HG03571 (cell line): ENCODE results near the gene KLRG1.

ENCODE experiments used
- ATAC-seq: cut with Tn5 transposase; IDR thresholded peaks from one replicate; pipeline ENCODE4 v1.9.1; 2021; ENCODE audit not compliant: unreplicated experiment

The KLRG1 gene

DNA sequence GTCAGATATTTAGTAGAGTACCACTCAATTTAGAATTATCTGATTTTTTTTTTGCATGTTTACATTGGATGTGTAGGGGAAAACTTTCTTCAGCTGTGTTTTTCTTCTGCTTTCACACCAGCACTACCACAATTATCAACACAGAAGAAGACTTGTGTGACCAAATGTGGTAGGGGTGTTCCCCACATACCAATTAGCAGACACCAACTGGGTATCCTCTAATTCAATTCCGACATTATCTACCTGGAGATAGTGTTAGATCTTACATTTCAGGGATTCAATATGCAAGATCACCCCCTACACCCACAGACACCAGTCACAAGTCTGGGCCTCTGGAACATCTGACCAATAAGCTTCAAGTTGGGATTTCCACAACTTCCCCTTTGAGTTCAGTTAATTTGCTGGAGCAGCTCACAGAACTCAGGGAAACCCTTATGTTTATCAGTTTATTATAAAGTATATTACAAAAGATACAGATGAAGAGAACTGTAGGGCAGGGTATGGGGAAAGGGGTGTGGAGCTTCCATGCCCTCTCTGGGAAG lies 4.1 kb upstream of the KLRG1 start:
- ATAC-seq = no peak

DNA sequence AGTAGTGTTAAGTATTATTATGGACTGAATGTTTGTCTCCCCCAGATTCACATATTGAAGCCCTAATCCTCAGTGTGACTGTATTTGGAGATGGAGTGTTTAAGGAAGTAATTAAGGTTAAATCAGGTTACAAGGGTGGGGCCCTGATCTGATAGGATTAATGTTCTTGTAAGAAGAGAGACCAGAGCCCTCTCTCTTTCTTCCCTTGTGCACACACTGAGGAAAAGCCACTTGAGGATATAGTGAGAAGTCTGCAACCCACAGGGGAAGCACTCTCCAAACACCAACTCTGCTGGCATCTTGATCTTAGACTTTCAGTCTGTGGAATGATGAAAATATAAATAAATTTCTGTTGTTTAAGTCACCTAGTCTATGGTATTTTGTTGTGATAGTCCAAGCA lies 2.2 kb upstream of the KLRG1 start:
- no peak for ATAC-seq

DNA sequence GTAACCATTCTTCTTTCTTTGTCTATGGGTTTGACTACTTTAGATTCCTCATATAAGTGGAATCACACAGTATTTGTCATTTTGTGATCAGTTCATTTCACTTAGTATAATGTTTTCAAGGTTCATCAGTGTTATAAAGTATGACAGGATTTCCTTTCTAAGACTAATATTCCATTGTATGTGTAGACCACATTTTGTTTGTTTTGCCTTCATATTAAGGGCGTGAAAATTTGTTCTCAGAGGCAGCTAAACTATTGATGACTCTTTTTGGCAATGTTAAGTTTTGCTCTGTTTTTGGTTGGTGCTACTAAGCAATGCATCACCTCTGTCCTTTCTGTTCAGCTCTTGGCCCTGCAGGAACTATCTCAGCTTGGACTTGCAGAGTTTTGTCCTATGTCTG lies 1.7 kb upstream of the KLRG1 start:
- ATAC-seq = no peak

DNA sequence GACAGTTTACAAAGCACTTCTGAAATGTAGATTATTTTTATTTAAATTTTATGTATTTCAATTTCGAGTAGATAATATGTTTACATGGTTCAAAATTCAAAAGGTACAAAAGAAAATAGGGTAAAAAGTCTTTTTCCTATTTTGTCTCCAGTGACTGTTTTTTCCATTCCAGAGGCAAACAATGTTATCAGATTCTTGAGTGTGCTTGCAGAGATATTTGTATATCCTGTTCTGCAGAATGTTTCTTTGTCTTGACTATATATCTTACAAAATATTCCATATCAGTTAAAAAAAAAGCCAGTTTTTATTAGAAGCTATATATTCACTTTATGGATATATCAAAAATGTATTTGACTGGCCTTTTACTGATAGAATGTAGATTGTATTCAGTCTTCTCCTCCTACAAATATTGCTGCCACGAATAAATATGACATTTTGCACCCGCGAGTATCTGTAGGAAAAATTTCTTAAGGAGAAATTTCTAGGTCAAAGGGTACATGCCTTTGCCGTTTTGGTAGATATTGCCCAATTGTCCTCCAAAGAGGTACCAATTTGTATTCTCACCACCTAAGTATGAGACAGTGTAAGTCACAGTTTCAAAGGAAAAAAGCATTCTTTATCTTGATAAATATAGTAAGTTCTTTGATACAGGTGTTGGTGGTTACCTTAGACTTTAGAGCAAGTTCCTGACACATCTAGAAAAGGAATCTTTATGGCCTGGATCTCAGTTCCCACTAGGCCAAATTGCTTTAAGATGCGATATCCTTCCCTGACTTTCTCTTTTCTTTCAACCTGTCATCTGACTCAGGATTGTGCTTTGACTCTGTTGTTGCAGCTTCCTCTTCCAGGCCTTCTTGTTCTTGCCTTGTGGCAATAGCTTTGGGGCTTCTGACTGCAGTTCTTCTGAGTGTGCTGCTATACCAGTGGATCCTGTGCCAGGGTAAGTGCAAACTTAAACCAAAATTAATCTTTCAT lies 2.3 kb downstream of the KLRG1 start:
- no peak for ATAC-seq

DNA sequence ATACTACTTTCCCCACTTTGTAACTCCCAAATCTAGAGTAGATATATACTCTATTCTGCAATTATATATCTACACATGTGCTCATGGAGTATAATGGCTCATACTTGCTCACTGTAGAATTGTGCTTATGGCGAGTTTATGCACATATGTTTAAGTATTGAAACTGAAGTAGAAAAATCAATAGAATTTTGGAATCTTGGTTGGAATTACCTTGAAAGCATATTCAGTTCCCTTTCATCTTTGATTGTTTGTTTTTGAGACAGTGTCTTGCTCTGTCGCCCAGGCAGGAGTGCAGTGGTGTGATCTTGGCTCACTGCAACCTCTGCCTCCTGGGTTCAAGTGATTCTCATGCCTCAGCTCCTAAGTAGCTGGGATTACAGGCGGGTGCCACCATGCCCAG lies 4.5 kb downstream of the KLRG1 start:
- ATAC-seq = no peak

DNA sequence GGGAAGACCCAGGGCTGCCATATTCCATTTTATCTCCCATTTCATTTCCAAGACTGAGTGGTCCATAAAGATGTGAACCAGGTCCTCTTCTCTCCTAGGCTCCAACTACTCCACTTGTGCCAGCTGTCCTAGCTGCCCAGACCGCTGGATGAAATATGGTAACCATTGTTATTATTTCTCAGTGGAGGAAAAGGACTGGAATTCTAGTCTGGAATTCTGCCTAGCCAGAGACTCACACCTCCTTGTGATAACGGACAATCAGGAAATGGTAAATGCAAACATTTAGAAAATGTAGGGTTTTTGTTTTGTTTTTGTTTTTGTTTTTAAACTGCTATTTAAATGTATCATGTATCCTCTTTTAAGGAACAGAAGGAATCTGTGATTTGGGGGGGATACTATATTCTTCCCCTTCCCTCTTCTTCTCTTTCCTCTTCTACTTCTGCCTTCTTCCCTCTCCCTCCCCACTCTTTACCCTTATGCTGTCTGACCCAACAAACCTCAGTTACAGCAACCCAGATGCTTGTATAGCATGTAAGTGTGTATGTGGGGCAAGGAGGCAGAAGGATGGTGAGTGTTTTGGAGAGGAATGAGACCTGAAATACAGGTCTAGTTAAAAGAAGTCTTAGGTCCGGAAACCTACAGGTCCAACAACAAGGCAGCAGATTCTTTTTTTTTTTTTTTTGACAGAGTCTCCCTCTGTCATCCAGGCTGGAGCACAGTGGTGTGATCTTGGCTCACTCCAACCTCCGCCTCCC lies 5.9 kb downstream of the KLRG1 start:
- no peak for ATAC-seq

DNA sequence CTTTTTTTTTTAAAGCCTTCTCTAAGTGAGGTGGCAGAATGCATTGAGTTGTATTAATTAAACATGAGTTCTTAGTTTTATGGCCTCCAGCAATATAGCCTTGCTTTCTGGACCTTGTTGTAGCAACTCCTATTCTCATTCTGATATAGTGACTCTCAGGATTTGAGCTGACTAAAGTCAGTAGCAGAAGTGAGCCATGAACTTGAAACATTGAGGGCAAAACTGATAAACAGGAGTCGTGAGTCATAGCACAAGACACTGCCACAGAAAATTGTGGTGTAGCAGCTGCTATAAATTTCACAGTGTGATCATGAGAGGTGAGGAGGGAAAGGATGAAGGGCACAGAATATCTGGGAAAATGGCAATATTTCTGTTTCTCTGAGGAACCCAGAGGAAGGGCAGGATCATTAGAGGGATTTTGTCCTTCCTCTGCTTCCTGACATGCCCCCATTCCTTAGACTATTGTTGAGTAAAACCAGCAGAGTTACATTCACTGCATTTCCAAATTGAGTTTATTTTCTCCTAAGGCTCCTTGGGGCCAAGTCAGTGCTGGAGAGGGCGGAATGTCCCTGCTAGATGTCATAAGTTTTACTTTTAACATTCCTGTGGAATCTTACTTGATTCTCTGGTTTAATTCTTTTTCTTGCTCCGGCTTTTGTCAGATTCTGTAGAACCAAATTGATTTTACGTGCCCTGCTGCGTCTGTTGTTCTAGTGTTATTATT lies 7.5 kb downstream of the KLRG1 start:
- peak; percentile 96 for ATAC-seq

DNA sequence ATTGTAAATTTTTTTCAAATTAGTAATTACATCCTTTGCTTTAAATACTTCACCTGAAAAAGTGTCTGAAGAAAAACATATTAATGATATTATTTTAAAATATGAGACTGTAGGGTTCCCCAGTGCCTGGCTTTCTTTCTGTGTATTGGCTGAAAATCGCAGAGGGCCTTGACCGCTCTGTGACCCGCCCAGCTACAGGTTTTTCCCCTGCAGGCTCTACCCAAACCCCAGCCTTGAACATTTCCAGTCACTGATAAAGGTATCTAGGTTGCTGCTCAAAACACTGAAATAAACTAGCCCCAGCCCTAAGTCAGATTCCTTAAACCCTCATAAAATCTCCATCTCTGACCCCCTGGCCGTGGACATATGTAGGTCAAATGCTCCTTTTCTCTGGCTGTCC lies 11.9 kb downstream of the KLRG1 start:
- ATAC-seq = no peak

DNA sequence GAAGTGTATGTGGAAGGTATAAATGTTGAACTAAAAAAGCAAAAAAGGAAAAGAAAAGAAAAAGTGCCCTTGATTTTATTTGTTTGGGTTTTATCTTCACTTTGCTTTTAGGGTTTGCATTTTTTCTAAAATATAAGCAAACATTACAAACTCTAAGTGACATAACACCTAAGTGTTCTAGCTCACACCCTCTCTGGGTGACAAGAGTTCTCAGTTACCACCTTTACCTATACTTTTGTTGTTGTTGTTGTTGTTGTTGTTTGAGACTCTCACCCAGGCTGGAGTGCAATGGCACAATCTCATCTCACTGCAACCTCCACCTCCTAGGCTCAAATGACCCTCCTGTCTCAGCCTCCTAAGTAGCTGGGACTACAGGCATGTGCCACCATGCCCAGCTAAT lies 13.0 kb downstream of the KLRG1 start:
- ATAC-seq = no peak

DNA sequence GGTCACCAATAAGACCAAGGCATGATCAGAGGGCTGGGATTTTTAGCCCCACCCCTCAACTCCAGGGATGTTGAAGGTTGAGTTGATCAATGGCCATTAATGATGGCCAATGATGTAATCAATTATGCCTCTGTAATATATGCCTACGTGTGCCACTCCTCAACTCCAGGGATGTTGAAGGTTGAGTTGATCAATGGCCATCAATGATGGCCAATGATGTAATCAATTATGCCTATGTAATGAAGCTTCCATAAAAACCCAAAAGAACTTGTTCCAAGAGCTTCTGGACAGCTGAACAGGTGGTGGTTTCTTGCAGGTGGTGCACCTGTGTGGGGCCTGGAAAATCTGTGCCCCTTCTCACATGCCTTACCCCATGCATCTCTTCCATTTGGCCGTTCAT lies 33.2 kb downstream of the KLRG1 start:
- no peak for ATAC-seq

DNA sequence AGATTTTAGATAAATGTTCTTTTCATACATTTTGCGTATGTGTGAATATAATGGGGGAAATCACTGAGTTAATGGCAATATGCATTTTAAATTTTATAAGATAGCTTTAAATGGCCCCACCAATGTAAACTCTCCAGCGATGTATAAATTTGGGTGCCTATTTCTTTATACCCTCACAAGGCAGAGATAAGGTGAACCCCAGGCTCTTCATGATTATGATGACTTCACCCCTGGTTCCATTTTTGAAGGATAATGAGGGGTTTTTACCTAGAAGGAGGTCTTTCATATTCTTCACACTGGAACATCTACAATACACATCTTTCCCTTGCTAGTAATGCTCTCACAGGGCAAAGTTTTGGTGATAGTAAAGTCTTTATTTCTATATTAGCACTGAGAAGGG lies 35.2 kb downstream of the KLRG1 start:
- no peak for ATAC-seq

DNA sequence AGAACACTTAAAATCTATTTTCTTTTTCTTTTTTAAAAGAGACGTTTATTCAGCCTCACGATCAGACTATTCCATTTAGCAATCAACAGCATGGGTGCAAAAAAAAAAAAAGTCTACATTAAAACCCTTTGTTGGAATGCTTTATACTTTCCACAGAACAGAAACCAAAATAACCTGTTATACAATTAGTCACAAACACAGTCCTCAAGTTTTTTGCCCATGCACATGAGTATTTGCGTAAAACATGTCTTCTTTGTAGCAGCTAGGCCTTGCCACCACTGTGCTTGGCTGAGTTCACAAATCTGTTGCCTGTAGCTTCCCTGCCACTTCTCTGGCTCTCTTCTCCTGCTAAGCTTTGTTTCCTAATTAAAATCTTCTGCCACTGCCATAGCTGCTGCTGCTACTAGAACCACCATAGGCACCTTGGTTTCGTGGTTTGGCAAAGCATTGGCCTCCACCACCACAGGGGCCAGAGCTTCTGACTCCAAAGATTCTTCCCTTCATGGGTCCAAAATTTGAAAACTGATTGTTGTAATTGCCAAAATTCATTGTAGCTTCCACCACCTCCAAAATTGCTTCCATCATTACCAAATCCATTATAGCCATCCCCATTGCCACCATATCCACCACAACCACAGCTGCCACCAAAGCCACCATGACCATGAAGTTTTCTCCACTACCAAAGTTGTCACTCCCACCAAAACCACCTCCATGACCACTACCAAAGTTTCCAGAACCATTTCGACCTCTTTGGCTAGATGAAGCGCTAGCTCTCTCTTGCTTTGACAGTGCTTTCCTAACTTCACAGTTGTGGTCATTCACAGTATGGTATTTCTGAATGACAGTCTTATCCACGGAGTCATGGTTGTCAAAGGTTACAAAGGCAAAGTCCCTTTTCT lies 38.1 kb downstream of the KLRG1 start:
- ATAC-seq = no peak

DNA sequence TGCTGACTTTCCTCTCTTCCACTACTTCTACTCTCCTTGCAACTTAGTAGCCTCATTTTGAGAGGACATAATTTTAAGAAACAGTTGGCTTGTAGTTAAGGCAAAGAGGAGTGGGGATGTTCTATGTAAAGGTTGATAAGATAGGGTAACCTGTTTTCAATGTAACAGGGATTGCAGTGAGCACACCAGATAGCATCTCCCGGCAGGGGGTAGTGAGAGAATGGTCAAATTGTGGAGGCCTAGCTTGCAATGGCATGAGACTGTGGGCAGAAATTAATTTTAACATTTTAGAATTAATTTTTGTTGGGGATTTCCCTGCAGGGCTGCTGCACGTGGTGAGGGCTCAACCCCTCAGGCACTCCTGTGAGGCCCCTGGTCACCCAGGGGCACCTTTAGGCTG lies 41.4 kb downstream of the KLRG1 start:
- ATAC-seq = no peak

DNA sequence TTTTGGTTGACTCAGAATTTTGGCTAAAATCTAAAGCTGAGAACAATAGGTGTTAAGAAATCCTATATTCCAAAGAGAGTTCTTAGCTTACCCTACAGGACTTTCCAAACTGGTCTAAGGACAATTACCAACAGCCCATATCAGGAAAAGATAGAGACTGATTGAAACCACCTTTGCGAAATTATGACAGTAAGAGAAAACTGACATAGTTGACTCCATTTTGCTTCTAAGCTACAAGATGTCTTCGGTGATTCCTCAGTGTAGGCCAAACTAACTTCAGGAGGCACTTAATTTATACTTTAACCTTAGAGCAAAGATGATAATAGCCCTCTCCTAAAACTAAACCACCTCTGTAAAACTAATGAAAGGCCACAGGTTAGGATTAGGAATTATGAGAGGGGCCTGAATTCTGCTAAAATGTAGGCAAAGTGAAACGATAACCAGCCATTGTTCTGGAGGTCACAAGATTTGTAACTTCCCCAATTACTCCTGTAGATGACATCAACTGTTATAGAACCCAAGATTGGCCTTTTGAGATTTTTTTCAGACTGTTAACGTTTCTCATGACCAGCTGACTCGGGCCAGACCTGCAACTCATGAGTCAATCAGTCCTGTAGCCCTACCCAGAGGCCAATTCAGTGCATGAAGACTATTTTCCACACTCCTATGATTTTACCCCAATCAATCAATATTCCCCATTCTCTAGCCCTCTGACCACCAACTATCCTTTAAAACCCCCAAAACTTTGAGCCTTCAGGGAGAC lies 43.0 kb downstream of the KLRG1 start:
- no peak for ATAC-seq

DNA sequence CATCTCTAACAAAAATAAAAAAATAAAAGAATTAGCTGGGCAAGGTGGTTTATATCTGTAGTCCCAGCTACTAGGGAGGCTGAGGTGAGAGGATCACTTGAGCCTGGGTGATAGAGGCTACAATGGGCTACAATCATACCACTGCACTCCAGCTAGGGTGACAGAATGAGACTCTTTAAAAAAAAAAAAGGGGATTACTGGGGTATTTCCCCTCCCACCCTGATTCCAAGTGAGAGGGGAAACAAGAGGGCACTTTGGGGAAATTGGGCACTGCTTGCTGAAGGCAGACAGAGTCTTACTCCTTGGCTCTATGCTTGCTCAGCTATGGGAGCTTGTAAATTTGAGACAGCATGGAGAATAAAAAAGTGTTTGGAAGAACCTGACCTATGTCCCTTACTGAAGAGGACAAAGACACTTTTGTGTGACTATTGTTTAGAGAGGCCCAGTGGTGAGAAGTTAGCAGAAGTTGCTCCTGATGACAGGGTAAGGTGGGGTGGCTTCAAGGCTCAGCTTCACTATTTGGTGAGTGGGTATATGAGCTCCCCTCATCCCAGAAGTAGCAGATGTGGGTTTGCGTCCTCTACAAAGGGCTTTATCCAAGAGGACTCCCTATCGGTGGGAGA lies 44.0 kb downstream of the KLRG1 start:
- ATAC-seq = no peak

DNA sequence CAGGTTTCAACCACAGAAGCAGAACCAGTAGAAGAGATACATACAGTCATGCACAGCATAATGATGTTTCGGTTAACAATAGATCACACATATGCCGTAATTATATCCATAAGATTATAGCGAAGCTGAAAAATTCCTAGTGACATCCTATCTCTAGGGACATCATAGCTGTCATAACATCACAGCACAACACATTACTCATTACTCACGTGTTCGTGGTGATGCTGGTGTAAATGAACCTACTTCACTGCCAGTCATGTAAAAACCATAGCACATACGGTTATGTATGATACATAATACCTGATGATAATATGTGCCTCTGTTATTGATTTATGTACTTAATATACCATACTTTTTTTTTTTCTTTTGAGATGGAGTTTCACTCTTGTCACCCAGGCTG lies 44.7 kb downstream of the KLRG1 start:
- no peak for ATAC-seq

DNA sequence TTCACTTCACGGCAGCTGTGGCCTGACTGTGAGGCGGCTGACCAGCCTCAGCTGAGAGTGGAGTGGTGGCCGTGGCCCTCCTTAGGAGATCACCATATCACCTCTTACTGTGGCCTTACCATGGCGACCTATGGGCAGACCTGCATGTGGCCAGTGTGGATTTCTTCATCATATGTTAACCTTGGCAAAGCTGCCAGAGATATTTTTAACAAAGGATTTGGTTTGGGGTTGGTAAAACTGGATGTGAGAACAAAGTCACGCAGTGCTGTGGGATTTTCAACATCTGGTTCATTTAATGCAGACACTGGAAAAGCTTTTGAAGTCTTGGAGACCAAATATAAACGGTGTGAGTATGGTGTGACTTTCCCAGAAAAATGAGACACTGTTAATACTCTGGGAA lies 46.9 kb downstream of the KLRG1 start:
- no peak for ATAC-seq

DNA sequence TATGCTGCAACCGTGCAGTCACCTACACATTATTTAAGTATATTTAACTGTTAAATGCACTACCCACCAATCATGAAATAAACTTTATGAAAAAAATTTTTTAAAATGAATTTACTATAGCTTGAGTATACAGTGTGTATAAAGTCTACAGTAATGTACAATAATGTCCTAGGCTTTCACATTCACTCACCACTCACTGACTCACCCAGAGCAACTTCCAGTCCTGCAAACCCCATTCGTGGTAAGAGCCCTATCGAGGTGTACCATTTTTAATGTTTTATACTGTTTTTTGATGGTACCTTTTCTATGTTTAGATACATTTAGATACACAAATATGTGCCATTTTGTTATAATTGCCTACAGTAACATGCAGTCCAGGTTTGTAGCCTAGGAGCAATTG lies 48.1 kb downstream of the KLRG1 start:
- no peak for ATAC-seq

DNA sequence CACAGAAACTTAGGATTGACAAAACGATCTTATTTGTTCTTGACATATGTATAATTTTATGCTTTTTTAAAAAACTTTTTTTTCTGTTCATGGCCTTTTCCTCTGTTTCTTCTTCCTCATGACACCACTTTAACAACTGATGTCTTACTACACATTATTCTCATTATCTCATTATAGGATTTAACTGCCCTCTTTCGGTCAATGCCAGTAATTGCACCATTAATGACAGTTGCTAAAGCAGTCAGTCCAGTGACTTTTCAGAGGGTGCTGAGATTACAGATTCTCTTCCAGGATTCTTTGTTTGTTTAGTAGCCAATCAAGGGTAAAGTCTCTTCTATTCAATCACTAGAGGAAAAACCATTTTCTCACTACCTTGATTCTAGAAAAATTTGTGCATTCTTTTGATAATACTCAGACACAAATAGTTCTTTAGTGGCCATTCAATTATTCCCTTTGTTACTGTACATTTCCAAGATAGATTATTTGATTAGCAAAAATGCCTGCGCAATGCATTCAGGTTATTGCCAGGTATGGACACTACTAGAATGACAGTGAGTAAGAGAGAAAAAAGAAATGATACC lies 50.1 kb downstream of the KLRG1 start:
- no peak for ATAC-seq
